Superior temporal gyrus (tissue), 1 donor: ENCODE data around the gene ARHGAP28.
"Not testable (repeated sequence)": the region's sequence is repeated elsewhere in the genome, so short reads cannot be mapped to it uniquely, and the experiment has no call there.

Experiments used
- DNase-seq: peaks from one replicate; pipeline ENCODE4 v3.0.0-alpha.2; 2016; ENCODE audit errors: extremely low spot score

The ARHGAP28 gene

GRCh38 chr18:6928359-6928758, 198.8 kb downstream of the ARHGAP28 start:
- DNase-seq, result no peak

GRCh38 chr18:6929370-6930102, 200.0 kb downstream of the ARHGAP28 start:
- DNase-seq, result no peak

GRCh38 chr18:6934859-6935258, 205.3 kb downstream of the ARHGAP28 start:
- no peak for DNase-seq

GRCh38 chr18:6938003-6938402, 208.5 kb downstream of the ARHGAP28 start:
- no peak for DNase-seq

- not testable (repeated sequence) for DNase-seq
Measured at GRCh38 chr18:6938403-6938802, 208.9 kb downstream of the ARHGAP28 start.

GRCh38 chr18:6939972-6940371, 210.5 kb downstream of the ARHGAP28 start:
- no peak for DNase-seq

GRCh38 chr18:6940451-6940850, 210.9 kb downstream of the ARHGAP28 start:
- DNase-seq, result no peak

GRCh38 chr18:6941996-6942395, 212.5 kb downstream of the ARHGAP28 start:
- no peak for DNase-seq

GRCh38 chr18:6942742-6943141, 213.2 kb downstream of the ARHGAP28 start:
- no peak for DNase-seq

- DNase-seq, result no peak
Measured at GRCh38 chr18:6943143-6943542, 213.6 kb downstream of the ARHGAP28 start.

- no peak for DNase-seq
Measured at GRCh38 chr18:6947338-6948030, 218.0 kb downstream of the ARHGAP28 start.

- no peak for DNase-seq
Measured at GRCh38 chr18:6948281-6949055, 219.0 kb downstream of the ARHGAP28 start.

GRCh38 chr18:6949800-6950586, 220.5 kb downstream of the ARHGAP28 start:
- DNase-seq, result no peak

- DNase-seq, result no peak
Measured at GRCh38 chr18:6950641-6951040, 221.1 kb downstream of the ARHGAP28 start.

- DNase-seq, result no peak
Measured at GRCh38 chr18:6951336-6952090, 222.0 kb downstream of the ARHGAP28 start.

- DNase-seq, result no peak
Measured at GRCh38 chr18:6954501-6954900, 225.0 kb downstream of the ARHGAP28 start.

- DNase-seq, result no peak
Measured at GRCh38 chr18:6955304-6955703, 225.8 kb downstream of the ARHGAP28 start.

- DNase-seq, result no peak
Measured at GRCh38 chr18:6956495-6956894, 227.0 kb downstream of the ARHGAP28 start.

- DNase-seq, result no peak
Measured at GRCh38 chr18:6956999-6957398, 227.5 kb downstream of the ARHGAP28 start.

- no peak for DNase-seq
Measured at GRCh38 chr18:6959110-6959509, 229.6 kb downstream of the ARHGAP28 start.

GRCh38 chr18:6960124-6960523, 230.6 kb downstream of the ARHGAP28 start:
- no peak for DNase-seq
